Endothelial cell (in vitro differentiated cells): Measurements from ENCODE around the gene NTM. TPM values are rescaled to one million over a fixed set of nuclear protein-coding genes. Genes with fewer than 3 reads are reported as not detected.

ENCODE experiments used
- DNase-seq: peaks from one replicate; pipeline ENCODE4 v3.0.0; 2021; ENCODE audit warnings: low spot score
- H3K27ac Mint-ChIP-seq: one replicate; pipeline ENCODE4 v1.8.0; 2021; ENCODE audit warnings: mixed read lengths, inconsistent platforms; ENCODE audit not compliant: unreplicated experiment
- H3K27me3 Mint-ChIP-seq: one replicate; pipeline ENCODE4 v1.8.0; 2021; ENCODE audit warnings: mild to moderate bottlenecking, moderate library complexity, mixed read lengths, inconsistent platforms; ENCODE audit not compliant: unreplicated experiment
- H3K36me3 Mint-ChIP-seq: one replicate; pipeline ENCODE4 v1.8.0; 2021; ENCODE audit warnings: mild to moderate bottlenecking, low read depth, mixed read lengths, inconsistent platforms; ENCODE audit not compliant: unreplicated experiment
- H3K4me1 Mint-ChIP-seq: one replicate; pipeline ENCODE4 v1.8.0; 2021; ENCODE audit warnings: mild to moderate bottlenecking, mixed read lengths, inconsistent platforms; ENCODE audit not compliant: unreplicated experiment
- H3K4me3 Mint-ChIP-seq: one replicate; pipeline ENCODE4 v1.8.0; 2021; ENCODE audit warnings: mild to moderate bottlenecking, mixed read lengths, inconsistent platforms; ENCODE audit not compliant: unreplicated experiment
- H3K9me3 Mint-ChIP-seq: one replicate; pipeline ENCODE4 v1.8.0; 2021; ENCODE audit warnings: mixed read lengths, inconsistent platforms; ENCODE audit not compliant: unreplicated experiment
- total RNA-seq: library from RNA; stranded (reverse); fragmentation: NEBNext Ultra II Directional; extraction: Animal tissue kit (Norgen Biotek cat#: 25700); gene quantifications from one replicate; pipeline ENCODE4 v1.2.1, GENCODE V29; 2021; ENCODE audit not compliant: unreplicated experiment
- TF ChIP-seq, protein P1 (sequence below): fragments of 200-600 bp; sonication (generic); IDR thresholded peaks from one replicate; pipeline ENCODE4 v1.5.0; 2021; ENCODE audit warnings: antibody characterized with exemption; ENCODE audit not compliant: unreplicated experiment

NTM gene
- total RNA-seq, 1 donor from 2014 or later: 3.6 TPM

DNA sequence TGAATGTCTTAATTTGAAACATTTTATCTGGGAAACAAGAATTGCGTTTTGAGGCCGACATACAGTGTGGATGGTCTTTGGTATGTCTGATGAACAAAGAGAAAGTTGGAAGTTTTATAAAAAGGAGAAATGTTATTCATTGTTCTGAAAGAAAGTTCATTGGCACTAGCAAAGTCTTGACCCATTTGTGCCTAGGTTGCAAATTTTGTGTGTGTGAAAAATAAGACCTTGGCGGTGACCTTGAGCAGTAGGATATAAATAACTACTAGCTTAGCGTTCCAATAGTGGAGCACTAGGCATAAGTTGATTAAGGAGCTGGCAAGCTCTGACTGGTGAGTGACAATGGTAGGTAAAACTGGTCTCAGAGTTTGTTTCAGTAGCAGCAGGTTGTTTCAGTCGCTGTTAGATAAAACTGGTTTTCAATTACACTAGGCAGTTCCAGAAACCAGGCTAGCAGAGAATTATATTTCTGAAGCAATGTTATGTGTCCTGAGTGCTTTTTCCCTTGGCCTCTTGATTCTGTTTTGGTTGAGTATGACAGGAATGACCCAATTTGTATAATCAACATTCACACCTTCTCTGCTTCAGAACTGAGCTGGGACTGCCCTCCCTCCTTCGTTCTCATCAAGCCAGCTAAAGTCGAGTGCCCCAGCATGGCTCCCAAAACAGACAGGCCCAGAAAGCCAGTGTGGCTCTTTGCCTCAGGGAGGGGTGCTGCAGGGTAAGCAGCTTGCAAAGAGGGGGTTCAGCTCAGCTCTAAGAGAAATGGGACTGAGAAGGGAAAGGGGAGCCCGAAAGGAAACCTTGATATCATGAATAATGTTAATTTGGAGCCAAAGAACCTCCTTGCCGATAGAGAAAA is 85.7 kb downstream of the NTM start:
- H3K9me3 Mint-ChIP-seq: no peaks in the 10 kb centered on the region
- no peak for DNase-seq
- TF ChIP-seq, protein P1, sequence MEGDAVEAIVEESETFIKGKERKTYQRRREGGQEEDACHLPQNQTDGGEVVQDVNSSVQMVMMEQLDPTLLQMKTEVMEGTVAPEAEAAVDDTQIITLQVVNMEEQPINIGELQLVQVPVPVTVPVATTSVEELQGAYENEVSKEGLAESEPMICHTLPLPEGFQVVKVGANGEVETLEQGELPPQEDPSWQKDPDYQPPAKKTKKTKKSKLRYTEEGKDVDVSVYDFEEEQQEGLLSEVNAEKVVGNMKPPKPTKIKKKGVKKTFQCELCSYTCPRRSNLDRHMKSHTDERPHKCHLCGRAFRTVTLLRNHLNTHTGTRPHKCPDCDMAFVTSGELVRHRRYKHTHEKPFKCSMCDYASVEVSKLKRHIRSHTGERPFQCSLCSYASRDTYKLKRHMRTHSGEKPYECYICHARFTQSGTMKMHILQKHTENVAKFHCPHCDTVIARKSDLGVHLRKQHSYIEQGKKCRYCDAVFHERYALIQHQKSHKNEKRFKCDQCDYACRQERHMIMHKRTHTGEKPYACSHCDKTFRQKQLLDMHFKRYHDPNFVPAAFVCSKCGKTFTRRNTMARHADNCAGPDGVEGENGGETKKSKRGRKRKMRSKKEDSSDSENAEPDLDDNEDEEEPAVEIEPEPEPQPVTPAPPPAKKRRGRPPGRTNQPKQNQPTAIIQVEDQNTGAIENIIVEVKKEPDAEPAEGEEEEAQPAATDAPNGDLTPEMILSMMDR: no peak
- no peaks in the 10 kb centered on the region for H3K36me3 Mint-ChIP-seq
- H3K27me3 Mint-ChIP-seq: peaks cover 7% of the 10 kb centered on the region
- peaks cover 9% of the 10 kb centered on the region for H3K4me1 Mint-ChIP-seq
- no peak overlapping the region for H3K27ac Mint-ChIP-seq
- H3K4me3 Mint-ChIP-seq: no peak overlapping the region

DNA sequence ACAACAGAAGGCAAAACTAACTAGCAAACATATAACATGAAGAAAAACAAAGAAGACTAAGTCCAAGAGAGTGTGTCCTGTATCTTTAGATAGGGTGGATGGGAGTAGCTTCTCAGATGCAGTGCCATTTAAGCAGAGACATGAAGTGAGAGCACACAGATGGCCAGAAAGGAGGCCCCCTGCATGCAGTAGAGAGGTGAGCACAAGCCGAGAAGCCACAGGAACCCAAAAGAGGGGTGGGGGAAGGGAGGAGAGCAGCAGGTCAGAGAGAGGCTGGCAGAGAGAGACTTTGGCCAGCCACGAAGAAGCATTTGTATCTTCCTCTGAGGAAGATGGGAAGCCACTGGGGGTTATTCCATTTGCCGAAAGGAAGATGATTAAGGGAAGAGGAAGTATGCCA is 86.7 kb downstream of the NTM start:
- Mint-ChIP-seq H3K4me3 (no peak overlapping the region), H3K9me3 (no peaks in the 10 kb centered on the region), H3K4me1 (peaks cover 13% of the 10 kb centered on the region), H3K36me3 (no peaks in the 10 kb centered on the region), H3K27me3 (peaks cover 4% of the 10 kb centered on the region), H3K27ac (no peak overlapping the region)
- TF ChIP-seq, protein P1: no peak
- no peak for DNase-seq

DNA sequence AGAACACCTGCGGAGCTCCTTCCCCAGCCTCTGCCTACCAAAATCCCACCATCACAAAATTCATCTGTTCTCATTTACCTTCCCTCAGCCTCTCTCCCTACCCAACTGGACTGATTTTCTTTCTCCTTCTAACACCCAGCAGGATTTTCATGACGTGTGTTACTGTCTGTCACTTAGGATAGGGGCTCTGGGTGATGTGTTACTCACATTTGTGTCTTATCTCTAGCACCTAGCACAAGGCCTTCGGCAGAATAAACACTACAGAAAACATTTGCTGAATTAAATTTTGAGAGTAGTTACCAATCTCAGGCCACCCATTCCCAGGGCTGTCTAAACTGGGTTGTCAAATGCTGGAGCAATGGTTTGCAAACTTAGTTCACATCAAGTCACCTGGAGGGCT is 88.0 kb downstream of the NTM start:
- DNase-seq: no peak
- no peaks in the 10 kb centered on the region for H3K36me3 Mint-ChIP-seq
- H3K27ac Mint-ChIP-seq: no peak overlapping the region
- H3K27me3 Mint-ChIP-seq: peaks cover 4% of the 10 kb centered on the region
- peaks cover 15% of the 10 kb centered on the region for H3K4me1 Mint-ChIP-seq
- H3K9me3 Mint-ChIP-seq: no peaks in the 10 kb centered on the region
- TF ChIP-seq, protein P1: no peak
- H3K4me3 Mint-ChIP-seq: no peak overlapping the region

DNA sequence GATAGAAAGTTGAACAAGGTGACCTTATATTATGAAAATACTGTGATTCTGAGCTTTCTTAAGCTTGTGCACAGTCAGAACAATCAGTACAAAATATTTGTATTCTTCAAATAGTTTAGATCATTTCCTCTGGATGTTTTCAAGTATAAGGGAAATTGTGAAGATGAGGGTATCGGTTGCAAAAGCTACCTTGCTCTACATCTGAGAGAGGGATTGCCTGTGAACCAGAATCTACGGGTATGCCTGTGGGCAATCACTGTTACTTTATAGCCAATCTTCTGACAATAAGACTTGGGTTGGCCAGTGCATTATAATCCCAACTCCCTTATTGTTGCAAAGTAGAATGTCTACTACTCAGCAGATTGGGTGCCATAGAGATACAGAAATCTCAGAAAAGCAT is 90.5 kb downstream of the NTM start:
- no peaks in the 10 kb centered on the region for H3K36me3 Mint-ChIP-seq
- no peak overlapping the region for H3K4me3 Mint-ChIP-seq
- peaks cover 1% of the 10 kb centered on the region for H3K27me3 Mint-ChIP-seq
- H3K9me3 Mint-ChIP-seq: no peaks in the 10 kb centered on the region
- no peak overlapping the region for H3K27ac Mint-ChIP-seq
- peaks cover 26% of the 10 kb centered on the region for H3K4me1 Mint-ChIP-seq
- TF ChIP-seq, protein P1: no peak
- no peak for DNase-seq

DNA sequence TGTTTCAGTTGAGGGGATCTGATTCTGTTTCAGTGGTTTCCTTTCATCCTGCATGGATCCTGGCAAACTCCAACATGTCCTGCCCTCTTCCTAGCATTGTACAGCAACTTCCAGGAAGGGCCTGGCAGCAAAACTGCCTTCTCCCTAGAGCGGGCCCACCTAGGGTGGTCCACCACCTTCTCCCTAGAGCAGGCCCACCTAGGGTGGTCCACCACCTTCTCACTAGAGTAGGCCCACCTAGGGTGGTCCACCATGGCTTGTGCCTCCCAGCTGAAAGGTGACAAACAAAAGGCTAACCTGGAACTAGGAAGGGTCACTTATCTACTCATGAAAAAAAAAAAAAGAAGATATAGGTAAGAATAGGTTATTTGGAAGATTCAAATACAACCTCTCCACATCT is 92.2 kb downstream of the NTM start:
- Mint-ChIP-seq H3K27ac (no peak overlapping the region), H3K27me3 (peaks cover 1% of the 10 kb centered on the region), H3K4me1 (peaks cover 21% of the 10 kb centered on the region), H3K9me3 (no peaks in the 10 kb centered on the region), H3K36me3 (no peaks in the 10 kb centered on the region), H3K4me3 (no peak overlapping the region)
- DNase-seq: no peak
- TF ChIP-seq, protein P1: no peak
